IPS DF 19.7 (cell line): Measurements from ENCODE around the gene CRABP2.

Experiments
- DNase-seq: peaks from one replicate; pipeline ENCODE4 v3.0.0-alpha.2; 2013; ENCODE audit warnings: low read depth, low spot score

The CRABP2 gene

DNA sequence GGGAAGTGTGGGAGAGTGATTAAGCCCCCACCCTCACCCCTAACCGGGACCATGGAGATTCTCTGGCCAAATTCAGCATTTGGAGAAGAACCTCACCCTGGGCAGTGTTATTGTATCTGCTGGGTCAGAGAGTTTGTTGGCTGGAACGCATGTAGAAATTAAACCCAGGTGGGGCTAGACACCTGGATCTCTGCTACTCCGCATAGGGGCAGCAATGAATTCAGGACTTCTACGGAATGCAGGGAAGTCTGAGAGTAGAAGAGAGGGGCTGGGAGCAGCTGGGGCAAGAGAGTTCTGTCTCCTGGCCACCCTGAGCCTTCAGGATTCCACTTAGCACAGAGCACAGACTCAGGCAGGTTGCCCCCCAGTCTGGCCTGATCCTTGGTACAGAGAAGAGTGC is 3.6 kb upstream of the CRABP2 start:
- no peak for DNase-seq

GRCh38 chr1:156708218-156708661 is 2.9 kb upstream of the CRABP2 start:
- DNase-seq, result no peak

- no peak for DNase-seq
Observed at GRCh38 chr1:156707417-156708217, 2.2 kb upstream of the CRABP2 start.

GRCh38 chr1:156706657-156707416 is 1.5 kb upstream of the CRABP2 start:
- DNase-seq, result no peak

DNA sequence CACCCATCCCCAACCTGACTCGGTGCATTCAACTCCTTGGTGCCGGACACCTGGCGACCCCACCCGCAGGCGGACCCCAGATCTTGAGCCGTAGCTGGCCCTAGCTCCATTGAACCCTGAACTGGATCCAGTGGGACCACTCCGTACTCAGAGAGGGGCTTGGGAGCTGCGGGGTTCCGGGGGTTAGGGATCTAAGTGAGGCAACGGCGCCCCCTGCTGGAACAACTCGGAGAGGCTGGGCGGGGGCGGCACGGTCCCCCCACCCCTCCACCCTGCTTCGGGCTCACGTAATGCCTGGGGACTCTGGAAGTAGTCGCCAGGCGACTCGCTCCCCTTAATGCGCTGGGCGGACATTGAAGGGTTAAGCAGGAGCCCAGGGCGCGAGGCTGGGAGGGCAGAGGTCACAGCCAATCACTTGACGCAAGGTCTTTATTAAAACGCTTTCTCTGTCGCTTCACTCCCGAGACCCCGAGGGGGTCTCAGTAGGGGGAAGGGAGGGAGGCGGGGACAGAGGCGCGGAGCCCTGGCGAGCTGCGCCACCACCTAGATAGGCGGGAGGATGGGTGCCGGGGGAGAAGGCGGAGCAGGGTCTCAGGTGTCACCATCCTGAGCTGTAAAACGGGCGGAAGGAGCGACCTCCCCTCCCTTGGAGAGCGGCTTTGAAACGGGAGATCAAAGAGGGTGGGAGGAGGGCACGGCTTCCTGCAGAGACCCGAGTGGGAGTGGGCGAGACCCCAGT is 704 bp upstream of the CRABP2 start:
- DNase-seq, result no peak

- no peak for DNase-seq
Observed at GRCh38 chr1:156704930-156705320, 458 bp downstream of the CRABP2 start.

GRCh38 chr1:156704166-156704711 is 1.1 kb downstream of the CRABP2 start:
- no peak for DNase-seq

DNA sequence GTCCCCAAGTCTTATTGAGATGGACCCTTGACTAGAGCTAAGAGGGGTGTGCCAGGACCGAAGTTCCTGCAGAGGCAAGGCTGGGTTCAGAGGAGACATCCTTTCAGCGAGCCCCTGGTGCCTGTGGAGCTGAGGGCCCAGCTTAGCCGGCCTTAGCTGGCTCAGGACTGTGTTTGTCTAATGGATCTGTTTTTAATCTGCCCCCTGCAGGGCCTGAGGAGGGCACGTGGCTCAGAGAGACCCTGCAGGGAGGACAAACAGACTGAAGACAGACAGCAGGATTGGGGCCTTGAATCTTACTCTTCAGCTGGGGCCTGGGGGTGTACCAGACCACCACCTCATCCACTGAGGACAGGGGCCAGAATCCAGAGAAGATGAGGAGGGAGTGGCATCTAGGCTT is 1.6 kb downstream of the CRABP2 start:
- DNase-seq, result no peak

- no peak for DNase-seq
Observed at GRCh38 chr1:156703336-156703735, 2.0 kb downstream of the CRABP2 start.

- DNase-seq, result no peak
Observed at GRCh38 chr1:156700736-156701531, 4.4 kb downstream of the CRABP2 start.

- no peak for DNase-seq
Observed at GRCh38 chr1:156698995-156699394, 6.4 kb downstream of the CRABP2 start.

- no peak for DNase-seq
Observed at GRCh38 chr1:156697481-156697880, 7.9 kb downstream of the CRABP2 start.

GRCh38 chr1:156696755-156697154 is 8.6 kb downstream of the CRABP2 start:
- no peak for DNase-seq

DNA sequence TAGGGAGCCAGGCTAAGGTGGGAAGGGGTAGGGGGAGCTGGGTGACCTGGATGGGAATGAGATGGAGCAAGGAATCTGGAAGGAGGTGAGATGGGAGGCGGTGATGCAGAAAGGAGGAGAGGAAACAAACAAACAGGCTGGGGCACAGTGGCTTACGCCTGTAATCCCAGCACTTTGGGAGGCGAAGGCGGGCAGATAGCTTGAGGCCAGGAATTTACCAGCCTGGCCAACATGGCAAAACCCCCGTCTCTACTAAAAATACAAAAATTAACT is 10.8 kb downstream of the CRABP2 start:
- DNase-seq, result no peak

- DNase-seq, result no peak
Observed at GRCh38 chr1:156693848-156694689, 11.3 kb downstream of the CRABP2 start.

- DNase-seq, result no peak
Observed at GRCh38 chr1:156692925-156693847, 12.2 kb downstream of the CRABP2 start.

- no peak for DNase-seq
Observed at GRCh38 chr1:156692441-156692924, 12.9 kb downstream of the CRABP2 start.

DNA sequence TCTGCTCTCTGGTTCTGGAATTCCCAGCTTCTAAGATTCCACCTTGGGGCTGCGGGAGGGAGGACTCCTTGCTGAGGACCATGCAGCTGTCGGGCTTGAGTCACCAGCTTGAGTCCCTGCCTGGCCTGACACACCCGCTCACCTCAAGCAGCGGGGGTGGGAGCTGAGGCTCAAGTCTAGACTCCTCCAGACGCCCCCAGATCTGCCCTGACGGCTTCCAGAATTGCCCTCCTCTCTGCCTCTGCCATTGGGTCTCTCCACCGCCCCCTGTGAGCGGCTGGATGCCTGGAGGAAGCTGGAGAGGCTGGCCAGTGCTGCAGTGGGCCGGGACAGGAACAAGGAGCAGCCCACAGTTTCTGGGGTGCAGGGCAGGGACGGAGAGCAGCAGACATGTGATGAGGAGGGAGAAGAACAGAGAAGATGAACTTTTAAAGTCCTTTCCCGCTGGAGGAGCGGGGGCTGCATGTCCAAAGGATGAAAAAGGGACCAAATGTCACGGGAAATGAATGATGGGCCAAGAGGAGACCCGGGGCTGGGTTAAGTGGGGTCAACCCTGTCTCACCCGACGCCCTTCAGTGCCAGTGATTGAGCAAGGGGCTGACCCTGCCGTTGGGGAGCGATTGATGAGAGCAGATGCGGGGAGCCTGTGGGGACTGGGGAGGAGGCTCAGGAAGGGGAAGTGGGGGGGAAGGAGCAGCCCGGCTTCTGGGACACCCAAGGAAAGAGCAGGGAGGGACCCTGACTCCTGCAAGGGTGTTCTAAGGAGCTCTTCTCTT is 13.5 kb downstream of the CRABP2 start:
- no peak for DNase-seq
